ENCODE results near the gene SMU1. TPM values are rescaled to one million over a fixed set of nuclear protein-coding genes. Genes with fewer than 3 reads are reported as not detected.
A peak's percentile ranks its signal among the peaks of the same experiment; 100 is the strongest.

Gene SMU1
- total RNA-seq, 1 experiment from 2014 or later: 23.5 TPM

DNA sequence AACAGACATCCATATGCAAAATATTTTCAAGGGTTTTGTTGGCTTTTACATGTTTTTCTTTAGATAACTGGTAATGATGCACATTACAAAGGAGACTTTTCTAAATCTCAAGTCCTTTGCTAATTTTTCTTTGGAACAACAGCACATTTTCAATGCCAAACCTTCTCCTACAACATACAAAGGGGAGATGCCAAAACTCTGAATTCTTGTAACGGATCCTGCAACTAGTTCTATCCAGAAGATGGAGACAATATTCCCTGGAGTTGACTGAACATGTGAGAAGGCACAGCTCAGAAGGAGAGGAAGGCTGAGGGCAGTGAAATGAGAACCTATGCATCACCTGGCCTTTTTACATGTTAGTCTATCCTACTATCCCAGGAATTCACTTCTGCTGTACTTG, 30.4 kb downstream of the SMU1 start:
- DNase-seq (ENCODE audit: low read depth): no peak

DNA sequence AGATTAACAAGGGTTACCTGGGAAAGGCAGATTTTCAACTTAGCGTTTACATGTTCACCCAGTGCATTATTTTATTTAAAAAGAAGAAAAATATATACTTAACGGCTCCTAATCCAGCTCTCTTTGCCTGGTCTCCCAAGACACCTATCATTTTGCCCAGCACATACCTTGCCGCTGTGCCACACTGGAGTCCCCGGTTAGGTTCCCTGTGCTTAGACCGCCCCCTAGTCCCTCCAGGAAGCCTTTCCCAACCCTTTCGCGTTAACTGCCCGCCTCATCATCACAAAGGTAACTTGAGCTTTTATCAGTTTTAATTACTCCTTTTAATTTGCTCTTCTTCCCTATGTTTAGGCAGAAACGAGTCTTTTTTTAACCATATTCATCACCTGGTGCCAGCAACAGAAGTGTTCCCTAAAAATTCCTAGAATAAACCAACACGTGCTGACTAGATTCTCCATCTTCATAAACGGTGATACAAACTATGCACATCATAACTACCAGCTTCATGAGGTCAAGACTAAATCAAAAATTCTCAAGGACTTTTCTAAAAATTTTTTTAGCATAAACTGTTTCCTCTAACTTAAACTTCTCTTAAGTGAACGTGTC, 31.7 kb downstream of the SMU1 start:
- DNase-seq (ENCODE audit: low read depth): no peak

DNA sequence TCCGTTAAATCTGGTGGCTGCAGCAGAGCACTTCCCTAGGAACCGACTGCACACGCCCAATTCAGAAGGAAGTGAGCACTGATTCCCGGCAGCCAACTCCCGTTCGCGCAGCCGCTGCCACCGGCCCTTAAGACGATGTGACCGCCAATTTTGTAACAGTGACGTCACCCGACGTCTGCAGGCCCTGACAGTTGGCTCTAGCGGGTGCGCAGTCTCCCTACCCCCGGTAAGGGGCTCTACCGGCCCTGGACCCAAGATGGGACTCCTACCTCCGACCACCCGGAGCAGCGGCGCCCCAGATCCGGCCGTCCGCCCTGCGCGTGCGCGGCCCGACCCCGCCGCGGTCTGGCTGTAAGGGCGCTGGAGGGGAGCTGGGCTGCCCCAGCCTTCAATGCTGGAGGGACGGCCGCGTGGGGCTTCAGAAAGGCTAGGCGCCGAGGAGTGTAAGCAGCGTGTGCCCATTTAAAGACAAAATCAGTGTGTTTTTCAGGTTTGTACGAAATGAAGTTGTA, 32.3 kb downstream of the SMU1 start:
- DNase-seq (ENCODE audit: low read depth): peak; percentile 90

DNA sequence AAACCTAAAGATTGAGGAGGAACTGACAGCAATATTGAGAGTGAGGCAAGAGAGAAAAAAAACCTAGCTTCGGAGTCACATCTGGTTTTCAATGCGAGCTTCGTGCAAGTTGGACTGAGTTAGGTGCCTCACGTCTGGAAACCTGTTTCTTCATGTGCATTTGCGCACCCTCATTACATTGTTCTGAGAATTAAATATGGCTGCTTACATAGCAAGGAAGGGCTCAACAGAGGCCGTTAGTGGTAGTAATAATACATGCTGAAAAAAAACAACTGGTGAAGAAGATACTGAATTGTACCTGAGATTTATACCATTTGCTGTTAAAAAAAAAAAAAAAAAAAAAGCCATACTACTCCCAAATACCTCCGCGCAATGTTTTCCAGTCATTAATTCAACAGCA, 32.8 kb downstream of the SMU1 start:
- DNase-seq (ENCODE audit: low read depth): no peak

DNA sequence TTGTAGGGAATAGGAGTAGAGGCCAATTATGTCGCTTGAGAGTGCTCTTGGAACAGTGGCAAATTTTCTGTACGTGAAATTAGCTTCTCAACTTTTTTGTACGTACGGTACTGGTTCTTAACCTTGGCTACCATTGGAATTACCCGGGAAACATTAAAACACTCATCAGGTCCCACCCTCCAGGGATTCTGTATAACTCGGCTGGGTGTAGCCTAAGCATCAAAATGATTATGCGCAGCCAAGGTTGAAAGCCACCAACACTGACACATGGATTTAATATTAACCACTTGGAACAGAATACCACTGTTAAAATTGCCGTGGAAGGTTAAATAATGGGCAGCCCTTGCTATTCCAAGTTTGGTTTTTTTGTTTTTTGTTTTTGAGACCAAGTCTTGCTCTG, 34.0 kb downstream of the SMU1 start:
- no peak for DNase-seq (ENCODE audit: low read depth)

DNA sequence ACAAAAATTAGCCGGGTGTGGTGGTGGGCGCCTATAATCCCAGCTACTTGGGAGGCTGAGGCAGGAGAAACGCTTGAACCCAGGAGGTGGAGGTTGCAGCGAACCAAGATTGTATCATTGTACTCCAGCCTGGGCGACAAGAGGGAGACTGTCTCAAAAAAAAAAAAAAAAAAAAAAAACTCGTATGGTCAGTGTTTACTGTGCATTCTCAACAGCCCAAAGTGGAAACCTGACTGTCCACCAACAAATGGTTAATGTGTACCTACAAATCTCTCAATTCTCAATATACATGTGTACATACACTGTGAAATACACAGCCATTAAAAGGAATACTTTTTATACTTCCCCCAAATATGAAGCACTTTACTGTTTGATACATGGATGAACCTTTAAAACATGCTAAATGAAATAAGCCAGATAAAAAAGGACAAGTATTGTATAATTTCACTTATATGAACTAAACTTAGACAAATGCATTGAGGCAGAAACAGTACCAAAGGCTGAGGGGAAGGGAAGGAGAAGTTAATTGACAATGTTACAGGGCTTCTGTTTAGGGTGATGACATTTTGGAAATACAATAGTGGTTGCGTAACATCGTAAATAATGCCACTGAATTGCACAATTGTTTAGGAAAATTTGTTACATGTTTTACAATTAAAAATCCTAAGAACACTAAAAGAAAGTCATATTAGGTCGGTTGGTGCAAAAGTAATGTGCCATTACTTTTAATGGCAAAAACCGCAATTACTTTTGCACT, 34.9 kb downstream of the SMU1 start:
- peak; percentile 40 for DNase-seq (ENCODE audit: low read depth)

DNA sequence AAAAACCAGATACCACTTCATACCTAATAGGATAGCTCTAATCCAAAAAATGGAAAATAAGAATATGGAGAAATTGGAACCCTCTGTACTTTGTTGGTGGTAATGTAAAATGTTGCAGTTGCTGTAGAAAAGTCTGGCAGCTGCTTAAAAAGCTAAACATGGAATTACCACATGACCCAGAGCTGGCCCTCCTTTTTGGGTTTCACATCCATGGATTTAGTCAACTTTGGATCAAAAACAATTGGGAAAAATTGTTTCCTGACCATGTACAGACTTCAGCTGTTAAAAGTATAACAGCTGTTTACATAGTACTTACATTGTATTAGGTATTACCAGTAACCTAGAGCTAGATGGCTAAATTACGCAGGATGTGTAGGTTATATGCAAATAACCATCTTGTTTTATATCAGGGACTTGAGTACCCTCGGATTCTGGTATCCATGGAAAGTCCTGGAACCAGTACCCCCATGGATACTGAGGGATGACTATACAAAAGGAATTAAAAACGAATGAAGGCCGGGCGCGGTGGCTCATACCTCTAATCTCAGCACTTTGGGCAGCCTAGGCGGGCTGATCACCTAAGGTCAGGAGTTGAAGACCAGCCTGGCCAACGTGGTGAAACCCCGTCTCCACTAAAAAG, 35.6 kb downstream of the SMU1 start:
- DNase-seq (ENCODE audit: low read depth): peak; percentile 46

DNA sequence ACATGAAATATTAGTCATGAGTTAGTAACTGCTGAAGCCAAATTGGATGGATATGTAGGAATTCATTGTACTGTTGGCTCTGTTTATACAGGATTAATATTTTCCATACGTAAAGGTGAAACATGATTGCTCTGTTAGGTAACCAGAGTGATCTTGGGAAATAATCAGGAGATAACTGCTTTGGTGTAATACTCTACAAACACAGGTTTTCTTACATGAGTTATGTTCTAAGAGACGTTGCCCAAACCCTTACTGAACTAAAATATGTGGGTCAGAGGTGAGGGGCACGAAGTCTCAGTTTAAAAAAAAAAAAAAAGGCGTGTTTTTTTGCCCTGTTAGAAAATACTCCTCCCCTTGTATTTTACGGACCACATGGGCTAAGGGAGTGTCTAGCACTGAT, 43.6 kb downstream of the SMU1 start:
- DNase-seq (ENCODE audit: low read depth): no peak

DNA sequence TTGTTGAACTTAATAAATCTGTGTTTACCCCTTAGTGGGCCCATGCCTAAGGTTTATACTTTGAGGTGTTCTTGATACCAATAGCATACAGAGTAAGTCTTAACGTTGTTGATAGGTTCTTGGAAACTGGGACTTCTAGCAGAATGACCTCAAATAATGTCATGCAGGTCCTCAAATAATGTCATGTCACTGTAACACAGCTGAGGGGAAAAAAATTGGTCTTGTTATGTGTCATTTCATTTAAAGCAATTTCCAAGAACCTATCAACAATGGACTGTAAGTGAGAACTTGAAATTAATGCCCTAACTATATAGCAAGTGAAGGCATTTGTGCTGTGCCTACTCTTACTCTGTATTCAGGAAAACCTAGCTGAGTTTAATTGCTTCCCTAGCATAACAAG, 44.2 kb downstream of the SMU1 start:
- DNase-seq (ENCODE audit: low read depth): no peak

DNA sequence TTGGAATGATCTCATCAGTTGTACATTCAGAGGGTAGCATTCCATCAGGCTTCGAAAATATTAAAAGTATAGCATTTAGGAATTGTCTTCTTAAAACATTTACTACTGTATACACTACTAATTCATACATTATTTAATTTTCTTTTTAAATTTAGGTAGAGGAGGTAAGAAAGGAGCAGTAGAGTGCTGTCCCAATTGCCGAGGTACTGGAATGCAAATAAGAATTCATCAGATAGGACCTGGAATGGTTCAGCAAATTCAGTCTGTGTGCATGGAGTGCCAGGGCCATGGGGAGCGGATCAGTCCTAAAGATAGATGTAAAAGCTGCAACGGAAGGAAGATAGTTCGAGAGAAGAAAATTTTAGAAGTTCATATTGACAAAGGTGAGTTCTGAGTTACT, 46.2 kb downstream of the SMU1 start:
- no peak for DNase-seq (ENCODE audit: low read depth)

DNA sequence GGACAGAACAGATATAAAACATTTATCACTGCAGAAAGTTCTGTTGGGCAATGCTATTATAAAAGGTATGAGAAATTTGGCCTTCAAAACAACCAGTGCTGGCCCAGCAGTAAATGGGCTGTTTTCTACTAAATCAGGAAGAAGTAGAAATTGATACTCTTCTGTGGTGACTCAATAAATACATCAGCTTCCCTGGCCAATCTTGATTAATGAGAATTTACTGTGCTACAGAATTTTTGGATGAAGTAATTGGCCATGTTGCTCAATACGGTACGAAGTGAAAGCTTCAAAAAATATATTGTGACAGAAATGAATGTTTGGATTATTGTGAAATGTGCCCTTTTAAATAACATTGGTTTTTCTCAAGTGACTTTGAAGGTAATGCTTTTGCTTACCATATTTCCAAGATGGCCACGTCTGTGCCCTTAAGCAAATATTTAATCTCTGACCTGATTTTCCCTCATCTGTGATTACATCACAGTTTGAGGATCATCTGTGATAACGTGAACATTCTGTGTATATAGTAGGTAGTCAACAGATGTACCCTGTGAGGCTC, 47.2 kb downstream of the SMU1 start:
- peak; percentile 53 for DNase-seq (ENCODE audit: low read depth)

DNA sequence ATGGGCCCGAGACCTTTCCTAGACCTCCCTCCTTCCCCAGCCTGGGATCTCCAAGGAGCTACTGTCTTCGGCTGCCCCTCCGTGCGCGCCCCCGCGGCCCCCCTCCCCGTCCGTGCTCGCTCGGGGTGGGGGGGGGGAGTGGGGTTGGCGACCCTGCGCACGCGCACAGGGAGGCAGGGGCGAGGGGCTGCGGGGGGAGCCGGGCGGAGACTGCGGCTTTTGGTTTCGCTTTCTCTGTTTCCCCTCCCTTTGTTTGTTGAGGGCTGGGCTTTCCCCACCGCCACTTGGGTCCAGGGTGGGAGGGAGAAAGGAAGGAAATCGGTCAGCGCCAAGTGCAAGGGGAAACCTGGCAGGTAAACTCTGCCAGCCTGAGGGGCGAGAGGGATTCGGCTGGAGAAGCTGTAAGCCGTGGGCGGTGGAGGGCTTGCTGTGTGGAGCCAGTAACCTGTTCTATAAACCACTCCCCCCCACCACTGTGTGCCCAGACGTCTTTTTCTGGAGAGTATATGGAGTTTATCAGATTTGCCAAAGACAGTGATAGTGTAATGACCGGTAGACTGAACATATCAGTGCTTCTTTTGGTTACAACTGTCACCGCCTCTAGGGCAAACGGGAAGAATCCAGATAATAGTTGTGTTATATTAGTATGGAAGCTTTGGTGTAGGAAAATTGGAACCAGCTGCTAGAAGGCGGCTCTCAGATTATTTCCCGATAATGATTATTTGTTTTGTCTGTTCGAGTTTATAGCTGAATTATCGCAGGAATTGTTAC, 50.7 kb downstream of the SMU1 start:
- DNase-seq (ENCODE audit: low read depth): peak; percentile 23

DNA sequence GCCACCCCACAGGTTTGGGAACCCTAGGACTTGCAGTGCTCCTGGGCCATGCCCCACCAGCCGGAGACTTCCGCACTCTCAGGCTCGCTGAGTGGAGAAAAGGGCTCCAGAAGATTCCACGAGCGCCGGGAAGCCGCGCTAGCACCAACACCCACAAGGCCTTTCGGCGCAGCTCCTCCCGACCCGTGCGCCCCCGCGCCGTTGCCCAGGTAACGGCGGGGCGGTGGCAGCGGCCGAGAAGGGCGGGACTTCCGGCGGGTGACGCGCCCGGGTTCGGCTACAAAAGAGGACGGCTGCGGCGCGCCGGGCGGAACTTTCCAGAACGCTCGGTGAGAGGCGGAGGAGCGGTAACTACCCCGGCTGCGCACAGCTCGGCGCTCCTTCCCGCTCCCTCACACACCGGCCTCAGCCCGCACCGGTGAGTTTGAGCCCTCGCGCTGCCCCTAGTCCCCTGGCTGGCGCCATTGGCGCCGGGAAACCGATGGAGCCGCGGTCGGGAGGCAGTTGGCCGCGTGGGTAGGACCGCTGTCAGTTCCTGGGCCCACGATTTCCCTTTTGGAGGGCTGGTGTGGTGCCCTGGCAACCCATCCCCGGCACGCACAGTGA, 51.4 kb downstream of the SMU1 start, which contains the start of gene DNAJA1:
Gene DNAJA1, plus strand, starts transcription at position 308 of the 606 bp plus-strand sequence. CDS start 1,212 bp downstream, outside the sequence.
- peak; percentile 92 for DNase-seq (ENCODE audit: low read depth)

DNA sequence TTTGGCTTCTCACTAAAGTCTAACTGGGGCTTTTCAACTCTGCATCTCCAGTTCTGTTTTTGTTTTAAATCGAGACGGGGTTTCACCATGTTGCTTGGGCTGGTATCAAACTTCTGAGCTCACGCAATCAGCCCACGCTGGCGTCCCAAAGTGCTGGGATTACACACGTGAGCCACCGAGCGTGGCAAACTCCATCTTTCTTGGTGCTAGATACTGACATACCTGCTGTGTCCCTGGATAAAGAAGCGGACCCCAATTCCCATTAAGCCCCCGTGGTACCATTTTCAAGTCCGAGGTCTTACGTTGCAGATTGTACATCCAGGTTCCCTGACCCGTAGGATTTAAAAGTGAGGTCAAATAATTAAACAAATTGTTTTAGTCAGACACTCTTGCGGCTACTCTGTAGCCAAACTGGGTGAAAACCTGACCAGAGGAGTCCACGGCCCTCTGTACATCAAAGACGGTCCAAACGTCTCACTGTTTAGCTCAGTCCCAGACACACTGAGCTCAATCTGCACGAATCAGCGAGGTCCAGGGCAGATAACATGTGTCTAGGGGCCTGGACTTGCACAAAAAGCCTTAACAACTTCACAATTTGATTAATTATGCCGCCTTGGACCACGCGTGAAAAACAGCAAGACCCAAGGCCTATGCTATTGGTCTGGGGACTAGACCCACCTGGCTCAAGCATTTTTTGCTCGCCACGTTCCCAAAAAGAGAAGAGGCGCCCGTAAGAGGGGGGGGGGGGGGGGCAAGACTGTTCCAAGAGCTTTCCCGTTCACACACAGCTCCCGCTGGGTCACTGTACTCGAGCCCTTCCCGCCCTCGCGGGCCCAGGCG, 52.1 kb downstream of the SMU1 start:
- no peak for DNase-seq (ENCODE audit: low read depth)

DNA sequence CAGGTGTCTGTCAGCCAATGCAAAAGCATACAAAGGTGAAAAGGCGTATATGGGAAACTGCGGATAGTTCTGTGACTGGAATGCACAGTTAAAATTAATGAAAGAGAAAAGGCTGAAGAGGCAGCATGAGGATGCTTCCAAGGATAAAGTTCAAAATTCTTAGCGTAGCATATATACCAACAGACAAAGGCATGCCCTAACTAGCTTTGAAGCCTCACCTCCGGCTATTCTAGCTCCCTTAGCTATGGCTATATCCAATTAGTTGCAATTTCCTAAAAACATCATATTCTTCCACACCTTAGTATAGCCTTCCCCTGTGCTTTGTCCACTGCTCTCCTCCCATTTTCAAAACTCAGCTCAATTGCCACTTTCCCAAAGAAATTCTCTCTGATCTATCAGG, 52.8 kb downstream of the SMU1 start:
- DNase-seq (ENCODE audit: low read depth): no peak

DNA sequence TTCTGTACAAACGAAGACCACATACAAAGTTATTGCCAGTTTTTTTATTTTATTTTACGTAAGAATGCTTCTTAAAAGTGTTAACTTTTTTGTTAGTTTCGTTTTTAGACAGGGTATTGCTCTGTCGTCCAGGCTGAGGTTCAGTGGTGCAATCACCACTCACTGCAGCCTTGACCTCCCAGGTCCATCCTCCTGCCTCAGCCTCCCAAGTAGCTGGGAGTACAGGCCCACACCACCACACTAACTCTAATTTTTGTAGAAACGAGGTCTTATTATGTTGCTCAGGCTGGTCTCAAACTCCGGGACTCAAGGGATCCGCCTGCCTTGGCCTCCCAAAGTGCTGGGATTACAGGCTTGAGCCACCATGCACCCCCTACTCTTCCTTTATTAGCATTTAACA, 53.7 kb downstream of the SMU1 start:
- no peak for DNase-seq (ENCODE audit: low read depth)

DNA sequence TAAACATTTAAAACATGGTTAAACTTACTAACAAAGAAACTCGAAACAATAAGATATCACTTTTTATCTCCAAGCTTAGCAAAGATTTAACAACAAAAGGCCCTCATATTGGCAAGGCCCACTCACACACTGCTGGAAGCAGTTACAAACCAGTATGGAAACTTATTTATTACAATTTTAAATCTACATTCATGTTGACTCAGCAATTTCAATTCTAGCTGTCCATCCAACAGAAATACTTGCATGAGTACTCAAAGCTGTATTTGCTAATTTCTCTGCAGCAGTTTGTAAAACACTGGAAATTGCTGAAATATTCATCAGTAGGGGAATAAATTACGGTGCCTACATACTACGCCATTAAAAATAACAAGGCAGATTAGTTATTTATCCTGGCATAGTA, 54.2 kb downstream of the SMU1 start:
- no peak for DNase-seq (ENCODE audit: low read depth)

DNA sequence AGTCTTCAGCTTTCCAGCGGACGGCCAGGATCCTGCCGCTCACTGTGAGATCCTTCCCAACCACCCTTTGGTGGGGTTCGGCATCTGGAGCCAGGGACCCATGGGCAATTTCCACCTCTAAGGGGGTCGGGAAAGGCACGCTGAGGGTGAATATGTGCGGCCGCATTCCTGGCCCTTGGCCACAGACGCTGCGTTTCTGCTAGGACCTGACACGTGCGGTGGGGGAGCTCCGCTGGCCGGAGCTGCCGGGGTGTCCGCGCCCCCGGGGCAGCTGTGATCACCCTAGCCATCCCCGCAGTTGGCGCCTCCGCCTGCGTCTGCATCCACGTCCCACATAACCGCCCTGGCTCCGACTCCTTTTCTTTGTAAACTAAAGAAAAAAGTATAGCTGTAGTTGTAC, 56.7 kb downstream of the SMU1 start:
- no peak for DNase-seq (ENCODE audit: low read depth)

DNA sequence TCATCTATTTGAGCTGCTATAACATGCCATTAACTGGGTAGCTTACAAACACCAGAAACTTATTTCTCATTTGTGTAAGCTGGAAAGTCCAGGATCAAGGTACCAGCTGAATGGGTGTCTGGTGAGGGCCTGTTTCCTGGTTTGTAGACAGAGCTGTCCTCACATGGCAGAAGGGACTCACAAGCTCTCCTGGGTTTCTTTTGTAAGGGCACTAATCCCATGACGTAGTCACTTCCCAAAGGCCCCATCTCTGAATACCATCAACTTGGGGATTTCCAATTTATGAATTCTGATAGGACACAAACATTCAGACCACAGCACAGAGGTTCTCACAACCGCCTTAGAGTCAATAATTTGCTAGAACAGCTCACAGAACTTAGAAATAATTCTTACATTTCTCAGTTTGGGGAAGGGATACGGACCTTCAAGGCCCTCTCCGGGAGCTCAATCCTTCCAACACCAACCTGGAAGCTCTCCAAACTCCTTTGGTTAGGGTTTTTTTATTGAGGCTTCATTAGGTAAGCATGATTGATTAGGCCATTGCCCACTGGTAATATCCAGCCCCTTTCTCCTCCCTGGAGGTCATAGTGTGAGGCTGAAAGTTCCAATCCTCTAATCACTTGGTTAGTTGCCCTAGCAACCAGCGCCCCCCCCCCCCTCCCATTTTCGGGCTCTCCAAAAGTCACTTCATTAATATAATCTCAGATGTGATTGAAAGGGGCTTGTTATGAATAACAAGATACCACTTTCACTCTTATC, 59.0 kb downstream of the SMU1 start:
- DNase-seq (ENCODE audit: low read depth): no peak

DNA sequence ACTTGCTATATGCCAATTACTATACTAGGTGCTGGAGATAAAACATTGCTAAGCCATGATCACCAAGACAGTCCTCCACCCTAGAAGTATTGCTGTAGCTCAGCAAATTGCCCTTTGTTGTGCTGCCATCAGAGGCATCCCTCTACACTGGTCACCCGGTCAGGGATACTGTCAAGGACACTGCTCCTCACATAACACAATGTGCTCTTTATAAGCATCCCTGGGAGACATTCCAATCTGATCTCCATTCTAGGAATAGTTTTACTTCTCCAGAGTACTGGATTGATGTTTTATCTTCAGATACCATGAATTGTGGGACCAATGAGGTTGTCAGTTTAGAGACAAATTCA, 61.8 kb downstream of the SMU1 start:
- no peak for DNase-seq (ENCODE audit: low read depth)

All from LHCN-M2 (cell line).